HG02840 (cell line): ENCODE data around the gene ADISSP.
A peak's percentile ranks its signal among the peaks of the same experiment; 100 is the strongest.

ENCODE experiments used
- ATAC-seq: cut with Tn5 transposase; IDR thresholded peaks from one replicate; pipeline ENCODE4 v1.9.1; 2021; ENCODE audit warnings: mild to moderate bottlenecking, moderate library complexity, moderate number of reproducible peaks; ENCODE audit not compliant: unreplicated experiment, low FRiP score

The ADISSP gene

DNA sequence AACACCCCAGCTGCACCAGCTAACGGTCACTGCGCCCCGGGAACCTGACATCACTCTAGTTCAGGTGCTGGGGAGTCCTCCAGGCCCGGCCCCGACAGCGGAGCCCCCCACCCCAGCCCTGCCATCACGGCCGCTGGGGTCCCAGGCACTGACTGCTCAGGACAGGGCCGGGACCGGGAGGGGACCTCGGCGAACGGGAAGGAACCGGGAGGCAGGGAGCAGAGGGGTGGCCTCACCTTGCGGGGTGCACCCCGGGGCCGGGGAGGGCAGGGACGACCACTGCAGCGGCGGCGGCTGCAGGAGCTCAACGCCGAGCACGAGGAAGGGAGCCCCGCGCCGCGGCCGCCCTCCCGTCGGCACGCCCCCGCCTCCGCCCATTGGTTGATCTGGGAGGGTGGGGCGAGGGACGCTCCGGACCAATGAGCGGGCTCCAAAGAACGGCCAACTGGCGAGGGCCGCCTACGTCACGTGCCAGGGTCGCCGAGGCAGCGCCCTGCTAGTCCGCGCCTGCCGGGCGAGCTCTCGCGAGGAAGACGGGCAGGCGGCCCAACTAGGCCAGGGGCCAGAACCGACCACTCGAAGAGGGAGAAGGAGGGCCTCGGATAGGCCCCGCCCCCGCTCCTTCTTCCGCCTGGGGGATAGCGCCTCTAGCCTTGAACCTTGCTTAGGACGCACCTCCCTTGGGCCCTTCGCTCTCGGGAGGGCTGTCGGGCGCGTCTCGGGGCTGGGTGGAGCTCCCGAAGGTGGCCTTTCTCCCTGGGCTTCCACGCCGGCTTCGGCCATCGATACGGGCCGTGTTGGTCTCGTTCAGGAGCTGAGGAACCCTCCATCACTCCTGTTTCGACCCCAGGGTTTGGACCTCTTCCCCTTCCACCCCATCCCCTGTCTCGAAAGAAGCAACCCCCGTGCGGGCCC lies at the start of gene ADISSP:
Gene ADISSP (minus strand): TSS at position 327 of the 915 bp plus-strand sequence. CDS start 7,653 bp downstream, outside the sequence.
- ATAC-seq: peak; percentile 95

DNA sequence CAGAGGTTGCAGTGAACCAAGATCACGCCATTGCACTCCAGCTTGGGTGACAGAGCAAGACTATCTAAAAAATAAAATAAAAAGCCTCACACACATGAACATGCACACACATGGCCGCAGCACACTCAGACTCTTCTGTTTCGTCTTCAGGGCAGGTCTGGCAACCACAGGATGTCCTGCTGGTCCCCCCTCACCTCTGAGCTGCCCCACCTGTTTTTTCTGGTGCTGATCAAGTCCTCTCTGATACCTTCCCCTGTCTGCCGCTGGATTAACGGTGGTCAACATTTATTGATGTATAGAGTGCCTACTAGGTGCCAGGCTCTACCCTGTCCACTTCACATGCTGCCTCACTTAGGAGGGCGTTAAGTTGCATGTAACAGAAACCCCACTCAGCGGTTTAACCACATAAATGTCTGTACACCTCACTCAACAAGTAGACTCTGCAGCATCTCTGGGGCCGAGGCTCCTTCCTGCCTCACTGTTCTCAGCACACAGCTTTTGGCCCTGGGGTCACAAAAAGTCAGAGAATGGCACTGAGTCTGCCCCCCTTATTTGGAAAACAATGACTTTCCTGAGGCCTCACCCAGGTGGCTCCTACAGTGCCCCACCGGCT lies 48.3 kb upstream of the ADISSP start:
- ATAC-seq: no peak

DNA sequence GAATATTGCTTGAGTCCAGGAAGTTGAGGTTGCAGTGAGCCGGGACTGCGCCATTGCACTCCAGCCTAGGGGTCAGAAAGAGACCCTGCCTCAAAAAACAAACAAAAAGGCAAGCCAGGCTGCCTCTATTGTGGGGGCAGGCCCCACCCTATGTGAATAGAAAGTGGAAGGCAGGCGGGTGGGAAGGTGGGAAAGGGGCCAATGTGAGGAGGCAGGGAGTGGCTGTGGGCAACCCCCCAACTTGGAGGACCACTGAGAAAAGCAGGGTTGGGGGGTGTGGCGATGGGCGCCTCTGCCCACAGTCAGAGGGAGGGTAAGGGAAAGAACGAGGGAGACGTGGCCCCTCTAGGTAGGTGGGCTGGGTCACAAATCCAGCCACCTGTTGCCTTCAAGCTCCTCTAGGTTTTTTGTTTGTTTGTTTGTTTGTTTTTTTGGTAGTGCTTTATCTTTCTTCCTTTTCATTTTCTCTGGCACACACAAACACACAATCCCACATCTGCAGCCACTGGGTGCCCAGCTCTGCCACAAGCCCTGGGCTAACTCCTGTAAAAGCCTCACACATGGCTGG lies 47.5 kb upstream of the ADISSP start:
- no peak for ATAC-seq

DNA sequence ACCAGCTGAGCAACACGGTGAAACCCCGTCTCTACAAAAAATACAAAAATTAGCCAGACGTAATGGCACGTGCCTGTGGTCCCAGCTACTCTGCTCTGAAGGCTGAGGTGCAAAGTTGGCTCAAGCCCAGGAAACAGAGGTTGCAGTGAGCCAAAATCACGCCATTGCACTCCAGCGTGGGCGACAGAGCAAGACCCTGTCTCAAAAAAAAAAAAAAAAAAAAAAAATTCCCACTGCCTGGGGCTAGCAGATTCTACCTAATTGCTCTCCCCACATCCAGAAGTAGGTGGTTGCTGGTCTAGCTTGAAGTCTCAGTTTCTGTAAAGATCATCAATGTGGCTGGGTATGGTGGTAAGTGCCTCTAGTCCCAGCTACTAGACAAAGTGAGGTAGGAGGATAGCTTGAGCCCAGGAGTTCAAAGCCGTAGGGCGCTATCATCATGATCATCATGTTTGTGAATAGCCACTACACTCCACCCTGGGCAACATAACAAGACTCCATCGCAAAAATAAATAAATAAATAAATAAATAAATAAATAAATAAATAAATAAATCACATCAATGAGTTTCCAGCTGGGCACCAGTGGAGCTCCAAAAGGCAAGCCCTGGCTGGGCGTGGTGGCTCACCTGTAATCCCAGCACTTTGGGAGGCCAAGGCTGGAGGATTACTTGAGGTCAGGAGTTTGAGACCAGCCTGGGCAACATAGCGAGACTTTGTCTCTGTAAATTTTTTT lies 46.5 kb upstream of the ADISSP start:
- no peak for ATAC-seq

DNA sequence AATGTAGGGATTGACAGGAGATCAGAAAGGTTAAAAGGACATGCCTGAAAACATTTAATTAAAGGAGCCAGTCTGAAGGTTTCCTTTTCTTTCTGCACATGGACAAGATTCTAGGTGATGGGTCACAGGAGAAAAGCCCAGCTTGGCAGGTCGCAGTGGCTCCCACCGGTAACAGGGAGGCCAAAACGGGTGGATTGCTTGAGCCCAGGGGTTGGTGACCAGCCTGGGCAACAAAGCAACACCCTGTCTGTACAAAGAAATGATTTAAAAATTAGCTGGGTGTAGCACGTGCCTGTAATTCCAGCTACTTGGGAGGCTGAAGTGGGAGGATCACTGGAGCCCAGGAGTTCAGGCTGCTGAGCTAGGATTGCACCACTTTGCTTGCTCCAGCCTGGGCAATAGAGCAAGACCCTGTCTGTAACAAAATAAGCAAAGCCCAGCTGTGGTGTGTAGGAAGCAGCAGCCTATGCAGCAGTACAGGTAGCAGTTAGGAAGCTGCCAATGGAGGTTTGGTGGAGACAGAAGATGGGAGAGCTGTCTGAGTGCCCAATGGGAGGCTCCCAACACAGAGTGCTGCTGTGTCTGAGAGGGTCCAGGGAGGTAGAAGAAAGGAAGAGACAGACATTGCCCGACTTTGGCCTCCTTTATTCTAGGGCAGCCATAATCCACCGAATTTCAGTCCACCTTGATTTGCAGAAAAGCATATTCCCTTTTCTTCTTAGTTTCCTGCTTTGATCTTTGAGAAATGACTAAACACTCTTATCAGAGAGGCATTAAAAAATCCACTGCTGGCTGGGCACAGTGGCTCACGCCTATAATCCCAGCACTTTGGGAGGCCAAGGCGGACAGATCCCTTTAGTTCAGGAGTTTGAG lies 45.7 kb upstream of the ADISSP start:
- ATAC-seq: no peak

DNA sequence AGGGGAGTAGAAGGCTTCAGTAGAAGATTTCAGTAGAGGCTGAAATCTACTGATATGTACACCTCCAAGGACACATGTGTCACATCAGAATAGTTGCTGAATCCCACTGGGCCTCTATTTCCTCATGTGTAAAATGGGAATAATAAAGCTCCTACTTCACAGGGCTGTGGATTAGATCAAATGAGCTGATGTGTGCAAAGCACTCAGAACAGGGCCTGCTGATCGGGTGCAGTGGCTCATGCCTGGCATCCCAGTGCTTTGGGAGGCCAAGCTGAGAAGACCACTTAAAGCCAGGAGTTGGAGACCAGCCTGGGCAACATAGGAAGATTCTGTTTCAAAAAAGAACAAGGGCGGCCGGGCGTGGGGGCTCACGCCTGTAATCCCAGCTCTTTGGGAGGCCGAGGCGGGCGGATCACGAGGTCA lies 44.7 kb upstream of the ADISSP start:
- ATAC-seq: no peak

DNA sequence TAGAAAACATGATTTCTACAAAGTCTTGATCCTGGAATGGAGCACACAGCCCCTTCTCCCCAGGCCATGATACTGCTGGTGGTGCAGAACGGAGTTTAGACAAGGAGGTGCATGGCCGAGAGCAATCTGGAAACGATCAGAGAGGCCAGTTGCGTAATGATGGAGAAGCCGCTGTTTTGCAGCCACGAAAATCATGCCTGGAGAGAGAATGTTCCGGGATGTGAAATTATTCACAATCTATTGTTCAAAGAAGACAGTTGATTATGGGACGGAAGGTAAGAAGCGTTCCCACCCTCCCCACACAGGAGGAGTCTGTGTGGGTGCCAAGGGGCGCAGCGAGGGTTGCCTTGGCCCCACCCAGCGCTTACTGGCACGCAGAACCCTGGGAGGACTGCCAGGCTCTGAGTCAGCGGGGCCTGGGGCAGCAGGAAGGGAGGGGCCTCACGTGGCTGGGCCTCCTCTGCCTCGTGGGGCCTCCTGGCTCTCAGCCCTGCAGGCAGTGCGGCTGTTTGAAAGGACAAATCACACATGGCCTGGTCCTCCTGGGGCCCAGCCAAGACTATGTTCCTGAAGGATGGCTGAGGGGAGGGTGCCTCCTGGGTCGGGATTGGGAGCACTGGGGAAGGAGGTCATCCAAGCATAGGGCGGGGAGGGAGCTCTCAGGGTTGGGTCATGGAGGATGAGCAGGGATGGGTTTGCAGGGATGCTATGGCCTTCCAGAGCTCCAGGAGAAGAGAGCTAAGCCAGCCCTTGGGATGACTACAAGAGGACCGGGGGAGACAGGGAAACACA lies 44.1 kb upstream of the ADISSP start:
- no peak for ATAC-seq

DNA sequence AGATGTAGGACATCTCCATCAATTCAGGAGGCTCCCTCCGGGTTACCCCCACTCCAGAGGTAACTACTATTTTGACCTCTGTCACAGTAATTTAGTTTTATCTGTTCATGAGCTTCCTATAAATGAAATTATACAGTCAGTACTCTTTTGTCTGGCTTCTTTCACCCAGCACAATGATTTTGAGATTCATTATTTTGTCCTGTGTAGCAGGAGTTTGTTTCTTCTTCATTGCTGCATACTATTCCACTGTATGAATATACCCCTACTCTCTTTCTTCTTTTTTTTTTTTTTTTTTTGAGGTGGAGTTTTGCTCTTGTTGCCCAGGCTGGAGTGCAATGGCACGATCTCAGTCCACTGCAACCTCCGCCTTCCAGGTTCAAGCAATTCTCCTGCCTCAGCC lies 41.0 kb upstream of the ADISSP start:
- ATAC-seq: no peak

DNA sequence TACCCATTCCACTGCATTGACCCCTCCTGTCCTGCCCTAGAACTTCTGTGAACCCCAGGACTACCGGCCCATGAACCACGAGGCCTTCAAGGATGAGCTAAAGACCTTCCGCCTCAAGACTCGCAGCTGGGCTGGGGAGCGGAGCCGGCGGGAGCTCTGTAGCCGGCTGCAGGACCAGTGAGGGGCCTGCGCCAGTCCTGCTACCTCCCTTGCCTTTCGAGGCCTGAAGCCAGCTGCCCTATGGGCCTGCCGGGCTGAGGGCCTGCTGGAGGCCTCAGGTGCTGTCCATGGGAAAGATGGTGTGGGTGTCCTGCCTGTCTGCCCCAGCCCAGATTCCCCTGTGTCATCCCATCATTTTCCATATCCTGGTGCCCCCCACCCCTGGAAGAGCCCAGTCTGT lies 37.2 kb upstream of the ADISSP start:
- no peak for ATAC-seq

DNA sequence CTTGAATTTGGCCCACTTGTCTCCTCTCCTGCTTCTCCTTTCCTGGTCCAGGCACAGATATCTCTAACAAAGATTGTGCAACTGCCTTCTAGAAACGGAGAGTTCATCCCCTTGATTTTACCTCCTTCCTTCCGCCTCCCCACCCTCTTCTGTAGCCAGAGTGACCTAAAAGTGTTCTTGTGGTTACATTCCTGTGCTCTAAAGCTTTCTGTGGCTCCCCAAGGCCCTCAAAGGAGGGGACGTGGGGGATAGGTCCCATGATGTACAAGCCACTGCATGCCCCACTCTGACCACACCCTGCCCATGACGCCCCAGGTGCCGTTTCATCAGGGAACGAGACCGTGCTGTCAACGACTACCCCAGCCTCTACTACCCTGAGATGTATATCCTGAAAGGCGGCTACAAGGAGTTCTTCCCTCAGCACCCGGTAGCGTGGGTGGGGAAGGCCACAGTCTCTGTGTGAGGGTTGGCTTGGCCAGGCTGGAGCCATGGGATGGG lies 36.8 kb upstream of the ADISSP start:
- no peak for ATAC-seq

DNA sequence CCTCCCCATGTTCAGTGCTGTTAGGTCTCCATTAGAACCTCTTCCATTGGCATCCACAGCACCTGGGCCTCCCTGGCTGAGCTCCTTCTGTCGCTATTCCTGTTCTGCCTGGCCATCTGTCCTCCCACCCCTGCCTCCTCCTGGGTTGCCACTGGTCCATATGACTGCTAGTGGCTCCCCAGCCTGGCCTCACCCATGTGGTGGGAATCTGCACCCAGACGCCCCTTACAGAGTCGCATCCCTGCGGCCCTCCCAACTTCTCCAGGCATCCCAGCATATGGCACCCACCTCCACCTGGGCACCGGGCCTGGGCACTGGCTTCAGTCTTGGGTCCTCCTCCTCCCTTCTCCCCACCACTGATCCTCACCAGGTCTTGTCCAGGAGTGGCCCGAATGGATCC lies 36.3 kb upstream of the ADISSP start:
- ATAC-seq: no peak

DNA sequence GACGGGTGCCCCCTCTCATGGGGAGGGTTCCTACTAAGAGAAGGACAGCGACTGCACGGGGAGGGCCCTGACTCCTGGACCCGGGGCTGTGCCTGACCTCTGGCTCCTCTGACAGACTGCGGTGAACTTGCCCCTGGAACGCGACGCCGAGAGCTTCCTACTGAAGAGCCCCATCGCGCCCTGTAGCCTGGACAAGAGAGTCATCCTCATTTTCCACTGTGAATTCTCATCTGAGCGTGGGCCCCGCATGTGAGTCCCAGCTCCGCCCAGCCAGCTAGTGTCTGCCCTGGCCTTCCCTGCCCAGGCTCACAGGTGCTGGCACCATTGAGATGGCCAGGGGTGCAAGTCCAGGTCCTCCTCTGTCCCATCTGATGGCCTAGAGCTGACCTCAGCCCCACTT lies 35.7 kb upstream of the ADISSP start:
- ATAC-seq: no peak

DNA sequence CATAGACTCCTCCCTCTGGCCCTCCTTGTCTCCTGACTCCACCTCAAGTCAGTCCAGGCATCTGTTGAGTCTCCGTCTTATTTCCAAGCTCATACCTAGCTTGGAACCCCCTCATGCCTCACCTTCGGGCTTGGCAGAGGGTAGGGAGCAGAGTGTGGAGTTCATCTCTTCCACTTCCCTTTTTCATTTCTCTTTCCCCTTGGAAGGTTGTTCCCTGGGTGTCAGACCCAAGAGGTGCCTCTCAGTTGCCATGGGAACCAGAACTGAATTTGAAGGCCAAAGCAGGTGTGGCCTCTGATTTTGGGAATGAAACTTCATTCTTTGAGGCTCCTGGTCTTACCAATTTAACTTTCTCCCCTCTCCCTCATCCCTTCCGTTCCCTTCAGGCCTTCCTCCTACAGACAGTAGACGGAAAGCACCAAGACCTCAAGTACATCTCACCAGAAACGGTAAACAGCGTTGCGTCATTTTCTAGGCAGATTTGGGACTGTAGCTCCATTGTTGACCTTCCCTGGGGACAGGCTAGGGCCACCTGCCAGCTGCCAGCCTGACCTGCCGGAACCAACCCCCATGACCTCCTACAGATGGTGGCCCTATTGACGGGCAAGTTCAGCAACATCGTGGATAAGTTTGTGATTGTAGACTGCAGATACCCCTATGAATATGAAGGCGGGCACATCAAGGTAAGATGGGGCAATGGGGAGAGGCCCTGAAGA lies 35.1 kb upstream of the ADISSP start:
- no peak for ATAC-seq

DNA sequence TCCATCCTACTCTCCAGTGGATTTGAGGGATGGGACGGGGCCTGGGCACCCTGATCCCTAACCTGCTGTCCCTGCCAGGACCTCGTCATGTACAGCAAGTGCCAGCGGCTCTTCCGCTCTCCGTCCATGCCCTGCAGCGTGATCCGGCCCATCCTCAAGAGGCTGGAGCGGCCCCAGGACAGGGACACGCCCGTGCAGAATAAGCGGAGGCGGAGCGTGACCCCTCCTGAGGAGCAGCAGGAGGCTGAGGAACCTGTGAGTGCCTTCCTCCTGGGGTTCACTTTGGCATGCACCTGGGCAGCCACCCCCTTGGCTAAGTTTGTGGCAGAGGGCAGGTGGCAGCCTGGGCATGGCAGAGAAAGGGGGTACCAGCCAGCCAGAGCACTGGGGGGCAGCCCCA lies 34.3 kb upstream of the ADISSP start:
- ATAC-seq: no peak

DNA sequence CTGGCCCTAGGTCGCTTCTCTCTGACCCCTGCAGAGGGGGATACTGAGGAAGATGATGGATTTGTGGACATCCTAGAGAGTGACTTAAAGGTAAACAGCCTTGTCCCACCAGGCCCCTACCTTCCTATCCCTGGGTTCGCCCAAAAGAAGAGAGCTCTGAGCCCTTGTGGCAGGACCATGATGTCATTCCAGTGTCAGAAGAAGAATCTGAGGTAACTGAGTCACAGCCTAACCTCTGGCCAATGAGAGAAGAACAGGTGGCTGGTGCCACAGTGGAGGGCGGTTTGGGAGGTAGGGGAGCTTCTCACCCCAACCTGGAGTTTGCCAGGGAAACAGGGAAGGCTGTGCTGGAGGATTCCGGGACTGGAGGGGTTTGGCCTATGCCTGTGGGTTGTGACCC lies 33.7 kb upstream of the ADISSP start:
- no peak for ATAC-seq

DNA sequence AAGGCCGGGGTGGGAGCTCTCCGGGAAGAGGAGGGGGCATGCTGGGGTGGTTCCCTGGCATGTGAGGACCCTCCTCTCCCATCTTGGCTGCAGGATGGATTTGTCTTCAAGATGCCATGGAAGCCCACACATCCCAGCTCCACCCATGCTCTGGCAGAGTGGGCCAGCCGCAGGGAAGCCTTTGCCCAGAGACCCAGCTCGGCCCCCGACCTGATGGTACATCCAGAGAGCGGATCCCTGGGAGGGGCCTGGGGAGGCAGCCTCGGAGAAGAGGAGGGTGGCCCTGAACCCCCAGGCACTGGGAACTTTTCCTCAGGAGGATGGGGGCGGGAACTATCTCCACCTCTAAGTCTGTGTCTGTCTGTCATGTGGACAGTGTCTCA lies 33.3 kb upstream of the ADISSP start:
- no peak for ATAC-seq

DNA sequence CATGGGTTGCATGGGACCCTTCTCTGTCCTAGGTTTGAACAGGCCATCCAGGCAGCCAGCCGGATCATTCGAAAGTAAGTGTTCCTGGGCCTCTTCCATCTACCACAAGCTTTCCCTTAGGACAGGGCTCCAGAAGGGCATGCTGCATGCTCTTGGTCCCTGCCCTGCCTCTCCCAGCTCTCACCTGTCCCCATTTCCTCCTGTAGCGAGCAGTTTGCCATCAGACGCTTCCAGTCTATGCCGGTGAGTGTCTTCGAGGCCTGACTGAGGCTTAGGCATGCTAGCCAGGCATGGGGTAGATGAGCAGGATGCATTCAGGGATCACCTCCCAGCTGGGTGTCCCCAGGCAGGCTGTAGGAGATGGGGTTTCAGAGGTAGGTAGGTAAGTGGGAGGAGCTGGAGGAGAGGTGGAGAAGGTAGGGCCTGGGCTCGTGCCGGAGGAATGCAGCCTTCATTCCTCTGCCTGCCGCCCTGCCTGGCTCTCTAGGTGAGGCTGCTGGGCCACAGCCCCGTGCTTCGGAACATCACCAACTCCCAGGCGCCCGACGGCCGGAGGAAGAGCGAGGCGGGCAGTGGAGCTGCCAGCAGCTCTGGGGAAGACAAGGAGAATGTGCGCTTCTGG lies 32.8 kb upstream of the ADISSP start:
- no peak for ATAC-seq

DNA sequence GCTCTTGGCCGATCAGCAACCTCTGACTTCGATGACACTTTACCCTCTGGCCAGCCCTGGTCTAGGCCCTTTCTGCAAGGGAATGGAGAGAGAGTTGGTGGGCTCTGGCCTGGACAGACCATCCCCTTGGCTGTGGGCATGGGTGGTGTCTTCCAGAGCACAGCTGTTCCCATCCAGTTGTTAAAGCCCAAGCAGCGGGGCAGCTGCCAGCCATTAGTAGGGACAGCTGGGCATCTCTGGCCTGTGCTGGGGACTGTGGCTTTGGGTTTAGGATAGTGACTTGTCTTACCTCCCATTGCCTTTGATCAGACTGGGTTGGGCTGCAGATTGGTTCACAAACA lies 31.3 kb upstream of the ADISSP start:
- no peak for ATAC-seq
